Osteocyte (in vitro differentiated cells): ENCODE measurements around the gene MEIS1. TPM values are rescaled to one million over a fixed set of nuclear protein-coding genes. Genes with fewer than 3 reads are reported as not detected.

Experiments
- DNase-seq: peaks from one replicate; pipeline ENCODE4 v3.0.0; 2021; ENCODE audit warnings: mixed read lengths; ENCODE audit not compliant: unreplicated experiment; ENCODE audit errors: extremely low spot score
- H3K27ac Mint-ChIP-seq: one replicate; pipeline ENCODE4 v1.8.0; 2021; ENCODE audit warnings: mild to moderate bottlenecking, mixed read lengths; ENCODE audit not compliant: unreplicated experiment
- H3K27me3 Mint-ChIP-seq: one replicate; pipeline ENCODE4 v1.8.0; 2021; ENCODE audit warnings: mixed read lengths; ENCODE audit not compliant: unreplicated experiment
- H3K36me3 Mint-ChIP-seq: one replicate; pipeline ENCODE4 v1.8.0; 2021; ENCODE audit warnings: mixed read lengths; ENCODE audit not compliant: unreplicated experiment
- H3K4me1 Mint-ChIP-seq: one replicate; pipeline ENCODE4 v1.8.0; 2021; ENCODE audit warnings: mixed read lengths; ENCODE audit not compliant: unreplicated experiment
- H3K4me3 Mint-ChIP-seq: one replicate; pipeline ENCODE4 v1.8.0; 2021; ENCODE audit warnings: mild to moderate bottlenecking, moderate library complexity, mixed read lengths; ENCODE audit not compliant: unreplicated experiment
- H3K9me3 Mint-ChIP-seq: one replicate; pipeline ENCODE4 v1.8.0; 2021; ENCODE audit warnings: mixed read lengths; ENCODE audit not compliant: unreplicated experiment
- CTCF ChIP-seq: fragments of 200-600 bp; sonication (generic); IDR thresholded peaks from 2 replicates; pipeline ENCODE4 v1.5.0; 2021; ENCODE audit warnings: antibody characterized with exemption, mild to moderate bottlenecking, moderate library complexity
- total RNA-seq: library from RNA; stranded (reverse); gene quantifications from 2 replicates; pipeline ENCODE4 v1.2.1, GENCODE V29; 2021

MEIS1 gene
- total RNA-seq, 1 donor from 2014 or later = 0.86 TPM

- Mint-ChIP-seq H3K4me3 (no peak overlapping the region), H3K9me3 (no peaks in the 10 kb centered on the region), H3K4me1 (no peaks in the 10 kb centered on the region), H3K27ac (no peak overlapping the region), H3K27me3 (peaks cover 10% of the 10 kb centered on the region), H3K36me3 (no peaks in the 10 kb centered on the region)
- DNase-seq = no peak
- no peak for TF ChIP-seq CTCF
Observed at GRCh38 chr2:66545258-66545657, 110.3 kb downstream of the MEIS1 start.

GRCh38 chr2:66547118-66547517, 112.2 kb downstream of the MEIS1 start:
- Mint-ChIP-seq H3K9me3 (no peaks in the 10 kb centered on the region), H3K27me3 (peaks cover 9% of the 10 kb centered on the region)
- no peak for DNase-seq

GRCh38 chr2:66547887-66548286, 113.0 kb downstream of the MEIS1 start:
- Mint-ChIP-seq H3K4me1 (no peaks in the 10 kb centered on the region), H3K27ac (no peak overlapping the region), H3K9me3 (no peaks in the 10 kb centered on the region), H3K36me3 (no peaks in the 10 kb centered on the region), H3K4me3 (no peak overlapping the region), H3K27me3 (peaks cover 9% of the 10 kb centered on the region)
- no peak for TF ChIP-seq CTCF
- DNase-seq = no peak

More at GRCh38 chr2:66547118-66547517, 112.2 kb downstream of the MEIS1 start:
- Mint-ChIP-seq H3K4me1 (no peaks in the 10 kb centered on the region), H3K36me3 (no peaks in the 10 kb centered on the region), H3K4me3 (no peak overlapping the region), H3K27ac (no peak overlapping the region)
- no peak for TF ChIP-seq CTCF

- TF ChIP-seq CTCF = no peak
- Mint-ChIP-seq H3K36me3 (no peaks in the 10 kb centered on the region), H3K27ac (no peak overlapping the region), H3K4me1 (no peaks in the 10 kb centered on the region), H3K9me3 (no peaks in the 10 kb centered on the region), H3K27me3 (peaks cover 9% of the 10 kb centered on the region), H3K4me3 (no peak overlapping the region)
- DNase-seq = no peak
Observed at GRCh38 chr2:66548422-66548821, 113.5 kb downstream of the MEIS1 start.

GRCh38 chr2:66550826-66551225, 115.9 kb downstream of the MEIS1 start:
- no peak for TF ChIP-seq CTCF
- no peak for DNase-seq
- H3K27ac Mint-ChIP-seq = no peak overlapping the region
- no peaks in the 10 kb centered on the region for H3K4me1 Mint-ChIP-seq
- no peaks in the 10 kb centered on the region for H3K9me3 Mint-ChIP-seq
- H3K27me3 Mint-ChIP-seq = peaks cover 10% of the 10 kb centered on the region
- H3K4me3 Mint-ChIP-seq = no peak overlapping the region
- no peaks in the 10 kb centered on the region for H3K36me3 Mint-ChIP-seq
